ENCODE data around the gene ACO1.
A peak's percentile ranks its signal among the peaks of the same experiment; 100 is the strongest.
"Not testable (repeated sequence)": the region's sequence is repeated elsewhere in the genome, so short reads cannot be mapped to it uniquely, and the experiment has no call there.

The ACO1 gene

DNA sequence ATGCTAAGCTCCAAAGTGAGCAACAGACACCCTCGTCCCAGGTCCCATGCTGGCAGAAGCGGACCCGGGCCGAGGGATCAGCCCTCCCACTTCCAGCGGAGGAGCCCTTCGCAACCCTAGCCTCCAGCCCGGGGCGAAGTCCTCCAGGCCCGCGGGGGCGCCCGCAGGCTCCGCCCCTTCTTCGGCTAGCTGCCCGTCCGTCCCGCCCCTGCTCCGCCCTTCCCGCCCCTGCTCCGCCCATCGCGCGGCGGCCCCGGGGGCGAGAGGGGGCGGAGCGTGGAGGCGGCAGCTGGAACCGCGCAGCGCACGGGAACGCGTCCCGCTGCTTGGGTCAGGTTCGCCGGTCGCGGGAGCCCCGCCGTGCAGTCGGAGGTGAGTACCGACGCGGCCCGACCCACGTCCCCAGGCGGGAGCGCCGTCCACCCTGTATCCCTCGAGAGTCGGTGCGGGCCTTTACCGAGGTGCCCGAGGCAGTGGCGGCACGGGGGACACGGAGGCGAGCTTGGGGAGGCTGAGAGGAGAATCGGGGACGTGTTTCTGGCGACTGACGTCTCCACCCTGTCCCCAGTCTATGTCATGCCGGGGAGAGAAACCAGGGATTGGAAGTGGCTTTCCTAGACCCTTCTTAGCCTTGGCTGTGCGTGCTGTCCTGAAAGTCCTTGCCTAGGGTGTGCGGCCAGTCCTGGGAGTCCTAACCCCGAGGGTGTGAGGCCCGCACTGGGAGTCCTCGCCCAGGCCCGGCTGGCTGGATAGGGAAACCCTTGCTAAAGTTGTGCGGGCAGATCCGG lies at the start of gene ACO1:
Gene ACO1, plus strand, starts transcription at position 280 of the 788 bp plus-strand sequence. CDS start 20,864 bp downstream, outside the sequence.
- DNase-seq: peak; percentile 4

DNA sequence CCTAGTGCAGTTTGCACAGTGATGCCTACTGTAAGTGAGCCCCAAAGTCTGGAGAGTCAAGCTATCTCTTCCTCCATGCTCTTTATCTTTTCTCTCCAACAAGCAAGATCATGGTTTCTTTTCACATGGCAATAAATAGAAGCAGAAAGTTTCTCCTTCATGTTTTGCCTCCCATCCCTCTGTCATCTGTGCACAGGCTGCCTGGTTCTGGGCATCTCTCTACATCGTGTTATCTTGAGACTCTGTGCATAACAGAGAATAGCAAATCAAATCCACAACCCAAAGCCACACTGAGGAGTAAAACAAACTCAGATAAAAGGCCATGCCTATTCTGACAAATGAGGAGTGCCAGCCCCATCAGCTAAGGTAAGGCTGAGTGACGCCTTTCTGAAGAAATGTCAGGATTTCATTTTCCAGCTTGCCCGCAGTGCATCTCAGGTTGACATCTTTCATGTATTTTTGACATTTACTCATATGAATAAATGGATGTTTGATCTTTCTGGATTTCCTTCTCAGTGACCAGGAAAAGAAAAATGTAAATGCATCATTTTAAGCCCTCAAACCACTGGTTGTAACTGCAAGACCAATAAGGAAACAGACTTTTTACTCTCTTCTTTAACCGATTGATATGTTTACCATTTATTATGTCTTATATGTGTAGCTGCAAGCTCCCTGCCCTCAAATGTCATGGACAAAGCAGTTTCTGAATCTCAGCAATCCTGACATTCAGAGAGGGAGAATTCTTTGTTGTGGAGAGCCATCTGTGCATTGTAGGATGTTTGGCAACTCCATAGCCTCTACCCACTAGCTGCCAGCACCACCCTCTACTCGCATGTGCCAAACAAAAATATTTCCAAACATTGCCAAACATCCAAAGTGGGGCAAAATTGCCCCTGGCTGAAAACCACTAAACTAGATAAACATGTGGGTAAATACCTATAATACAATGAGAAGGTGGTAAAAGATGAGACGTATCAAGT lies 49.2 kb upstream of the ACO1 start:
- no peak for DNase-seq

DNA sequence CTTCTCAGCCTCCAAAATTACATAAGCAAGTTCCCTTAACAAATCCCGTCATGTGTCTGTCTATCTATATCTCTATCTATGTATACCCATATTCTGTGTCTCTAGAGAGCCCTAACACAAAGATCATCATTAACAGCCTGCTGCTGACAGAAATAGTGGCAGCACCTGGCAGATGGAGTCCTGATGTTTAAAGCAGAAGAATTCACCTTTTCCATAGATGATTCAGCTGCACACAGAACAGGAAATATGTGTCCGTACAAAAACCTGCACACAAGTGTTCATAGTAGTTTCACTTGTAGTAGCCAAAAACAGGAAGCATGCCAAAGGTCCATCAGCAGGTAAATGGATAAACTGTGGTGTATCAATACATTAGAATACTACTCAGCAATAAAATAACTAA lies 45.0 kb upstream of the ACO1 start:
- no peak for DNase-seq

DNA sequence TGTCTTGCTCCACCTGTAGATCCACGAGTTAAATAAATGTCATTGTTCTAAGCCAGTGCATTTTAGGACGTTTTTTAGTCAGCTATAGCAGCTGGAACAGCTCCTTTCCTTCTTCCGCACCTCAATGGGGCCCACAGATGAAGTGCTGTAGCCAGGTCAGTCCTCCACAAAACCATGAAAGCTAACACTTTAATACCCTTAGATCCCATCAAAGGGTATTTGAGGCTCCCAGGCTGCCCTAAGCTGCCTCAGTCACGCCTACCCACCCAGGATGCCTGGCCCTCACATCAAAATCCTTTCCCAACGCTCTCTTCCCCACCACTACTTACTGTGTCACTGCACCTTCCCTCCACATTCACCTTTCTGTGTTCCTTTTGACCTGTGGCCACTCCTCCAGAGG lies 44.1 kb upstream of the ACO1 start:
- no peak for DNase-seq

DNA sequence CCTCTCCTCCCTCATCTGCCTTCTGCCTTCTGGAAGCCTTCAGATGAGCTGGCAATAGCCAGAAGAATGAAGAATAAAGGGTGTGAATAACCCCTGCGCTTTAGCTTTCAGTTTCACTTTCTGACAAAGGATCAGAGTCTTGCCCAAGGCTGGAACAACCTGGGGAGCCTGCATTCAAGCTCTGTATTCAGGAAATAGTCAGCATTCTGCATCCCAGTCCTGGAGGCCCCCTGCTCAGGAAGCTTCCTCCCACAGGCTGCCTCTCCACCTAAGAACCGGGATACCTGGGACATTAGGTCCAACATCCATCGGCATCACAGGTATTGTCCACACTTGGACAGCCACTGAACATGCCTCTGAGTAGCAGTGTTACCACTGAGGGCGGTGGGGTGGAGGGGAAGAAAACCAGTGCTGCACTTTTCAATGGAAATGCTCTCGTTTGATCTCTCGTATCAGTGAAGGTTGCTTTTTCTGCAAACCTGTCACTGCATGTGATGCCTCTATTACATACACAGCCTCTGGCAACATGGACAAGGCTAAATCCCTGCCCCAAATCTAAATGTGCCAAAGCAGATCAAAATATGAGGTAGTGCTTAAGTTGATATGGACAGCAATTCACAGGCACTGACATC lies 39.8 kb upstream of the ACO1 start:
- DNase-seq: no peak

DNA sequence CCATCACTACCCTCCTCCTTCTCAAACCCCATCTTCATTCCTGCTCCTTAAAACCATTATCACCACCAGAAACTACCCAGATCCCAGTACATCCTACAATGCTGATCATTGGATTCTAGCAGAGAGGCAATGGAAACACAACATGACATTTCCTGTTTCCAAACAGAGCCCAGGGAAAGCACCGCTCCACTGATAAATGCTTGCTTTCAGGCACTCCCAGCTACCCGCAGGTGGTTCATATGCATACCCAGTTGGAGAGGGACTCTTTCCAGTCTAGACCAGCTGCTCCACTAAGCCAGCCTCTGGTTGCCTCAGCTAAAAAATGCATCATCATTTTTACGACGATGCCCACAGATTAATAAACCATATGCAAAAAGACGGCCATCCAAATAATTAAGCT lies 39.2 kb upstream of the ACO1 start:
- DNase-seq: no peak

DNA sequence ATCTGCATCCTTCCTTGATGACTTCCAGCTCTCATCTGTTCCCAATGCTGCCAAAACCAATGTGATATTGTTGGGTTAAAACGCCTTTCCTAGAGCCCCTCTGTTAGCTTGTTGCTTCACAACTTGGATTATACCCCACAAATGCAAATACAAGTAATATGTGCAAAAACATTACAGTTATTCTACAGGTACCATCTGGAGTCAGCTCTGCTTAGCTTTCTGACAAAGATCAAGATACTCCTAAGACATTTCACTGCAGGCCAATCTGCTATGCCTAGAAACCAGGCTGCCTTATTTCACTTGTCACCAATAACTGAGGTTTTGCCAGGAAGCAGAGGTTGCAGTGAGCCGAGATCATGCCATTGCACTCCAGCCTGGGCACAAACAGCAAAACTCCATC lies 36.9 kb upstream of the ACO1 start:
- no peak for DNase-seq

DNA sequence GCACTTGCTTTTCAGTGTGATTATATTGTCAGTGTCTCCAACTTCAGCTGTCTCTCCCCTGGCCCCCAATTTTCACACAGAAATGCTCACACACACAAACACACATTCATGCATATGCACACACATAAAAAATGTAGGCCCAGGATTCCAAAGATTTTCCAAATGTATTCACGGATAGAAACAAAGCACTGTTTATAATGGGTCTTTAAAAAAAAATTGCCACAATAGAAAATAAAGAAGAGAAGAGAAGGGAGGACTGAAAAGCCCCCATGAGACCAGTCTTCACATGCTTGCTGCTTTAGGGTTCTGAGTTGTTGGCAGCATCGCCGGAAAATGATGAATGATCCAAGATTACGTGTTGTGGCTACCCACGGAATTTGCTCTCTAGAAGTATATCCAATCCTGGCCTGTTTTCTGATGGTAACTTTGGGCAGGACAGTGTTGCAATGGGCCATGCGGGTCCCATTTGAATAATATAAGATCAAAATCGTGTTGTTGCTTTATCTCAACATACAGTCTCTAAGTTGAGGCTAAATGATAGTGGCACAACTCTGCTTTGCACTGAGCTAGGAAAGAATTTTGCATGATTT lies 36.2 kb upstream of the ACO1 start:
- no peak for DNase-seq

DNA sequence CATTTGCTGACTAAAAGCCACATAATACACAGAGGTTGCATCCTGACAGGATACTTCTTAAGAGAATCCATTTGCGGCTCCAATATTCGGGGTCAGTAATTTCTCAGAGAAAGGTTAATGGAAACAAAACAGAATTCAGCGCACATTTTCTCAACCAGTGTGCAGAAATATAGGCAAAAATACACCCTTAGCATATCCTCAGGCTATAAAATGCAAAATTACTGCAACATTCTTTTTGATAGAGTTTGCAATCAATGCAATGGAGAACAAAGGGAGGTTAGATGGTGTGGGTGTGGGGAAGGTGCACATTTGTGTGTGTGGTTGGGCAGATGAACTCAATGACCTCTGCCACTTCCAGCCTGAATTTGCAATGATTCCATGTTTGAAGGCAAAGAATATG lies 35.4 kb upstream of the ACO1 start:
- no peak for DNase-seq

DNA sequence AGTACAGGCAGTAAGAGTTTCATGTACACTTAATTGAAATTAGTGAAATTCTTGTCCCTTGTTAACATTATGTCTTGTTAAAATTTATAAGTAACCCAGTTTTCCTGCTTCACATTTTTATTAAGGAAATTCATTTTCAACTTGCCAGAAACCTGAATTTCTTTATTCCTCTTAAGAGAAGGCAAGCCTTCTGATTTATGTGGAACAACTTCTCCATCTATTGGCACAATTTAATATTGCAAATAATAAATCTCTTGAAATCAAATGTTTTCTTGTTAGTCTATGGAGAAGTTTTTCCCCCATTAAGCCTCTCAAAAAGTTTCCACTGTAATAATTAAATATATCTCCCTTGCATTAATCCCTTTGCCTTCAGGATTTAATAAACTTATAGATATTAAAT lies 33.8 kb upstream of the ACO1 start:
- no peak for DNase-seq

DNA sequence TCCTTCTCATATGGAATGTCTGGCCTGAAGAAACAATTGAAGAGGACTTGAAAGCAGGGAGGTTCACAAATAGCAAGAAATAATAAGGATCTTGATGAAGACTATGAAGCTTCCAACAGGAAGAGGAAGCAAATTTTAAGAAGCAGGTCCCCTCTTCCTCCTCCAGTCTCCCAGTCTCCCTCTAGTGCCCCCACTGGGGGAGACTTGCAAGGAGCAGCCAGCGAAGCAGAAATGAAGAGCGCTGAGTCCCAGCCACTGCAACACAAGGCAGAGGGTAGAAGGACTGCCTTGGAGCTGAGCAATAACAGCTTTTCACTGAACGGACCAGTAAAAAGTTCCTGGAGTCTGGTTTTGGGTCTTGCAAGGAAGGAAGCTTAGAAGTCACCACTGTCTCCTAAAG lies 32.6 kb upstream of the ACO1 start:
- no peak for DNase-seq

DNA sequence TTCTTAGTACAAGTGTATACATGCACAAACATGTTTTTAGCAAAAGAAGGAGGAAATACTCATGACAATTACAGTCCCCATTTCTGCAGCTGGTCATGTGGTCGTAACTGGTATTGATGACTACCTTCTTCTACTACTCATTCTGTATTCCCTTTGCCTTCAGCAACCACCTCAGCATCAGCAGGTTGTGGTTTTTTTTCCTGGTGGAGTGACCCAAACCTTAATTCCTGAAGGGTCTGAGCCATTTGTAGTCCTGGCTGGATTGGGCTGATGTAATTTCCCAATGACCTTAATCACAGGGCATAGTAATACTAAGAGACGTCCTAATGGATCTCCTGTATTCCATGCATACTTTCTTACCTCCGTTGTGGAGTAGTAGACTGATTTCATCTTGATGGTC lies 31.0 kb upstream of the ACO1 start:
- not testable (repeated sequence) for DNase-seq

DNA sequence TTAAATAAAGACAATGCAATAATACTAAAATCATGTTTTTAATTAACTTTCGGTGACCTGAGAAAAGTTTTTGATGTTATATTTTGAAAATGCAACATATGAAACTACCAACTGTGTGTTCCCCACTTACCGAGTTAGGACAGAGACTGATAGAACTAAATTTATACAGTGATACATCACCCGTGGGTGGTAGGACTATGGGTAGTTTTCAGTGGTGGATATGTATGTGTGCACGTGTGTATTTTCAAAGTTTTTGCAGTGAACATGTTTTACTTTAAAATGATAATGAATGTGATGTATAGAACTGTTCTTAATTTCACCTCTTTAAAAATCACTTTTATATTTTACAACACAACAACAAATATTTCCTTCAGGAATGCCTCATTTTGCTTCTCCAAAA lies 25.0 kb upstream of the ACO1 start:
- no peak for DNase-seq

DNA sequence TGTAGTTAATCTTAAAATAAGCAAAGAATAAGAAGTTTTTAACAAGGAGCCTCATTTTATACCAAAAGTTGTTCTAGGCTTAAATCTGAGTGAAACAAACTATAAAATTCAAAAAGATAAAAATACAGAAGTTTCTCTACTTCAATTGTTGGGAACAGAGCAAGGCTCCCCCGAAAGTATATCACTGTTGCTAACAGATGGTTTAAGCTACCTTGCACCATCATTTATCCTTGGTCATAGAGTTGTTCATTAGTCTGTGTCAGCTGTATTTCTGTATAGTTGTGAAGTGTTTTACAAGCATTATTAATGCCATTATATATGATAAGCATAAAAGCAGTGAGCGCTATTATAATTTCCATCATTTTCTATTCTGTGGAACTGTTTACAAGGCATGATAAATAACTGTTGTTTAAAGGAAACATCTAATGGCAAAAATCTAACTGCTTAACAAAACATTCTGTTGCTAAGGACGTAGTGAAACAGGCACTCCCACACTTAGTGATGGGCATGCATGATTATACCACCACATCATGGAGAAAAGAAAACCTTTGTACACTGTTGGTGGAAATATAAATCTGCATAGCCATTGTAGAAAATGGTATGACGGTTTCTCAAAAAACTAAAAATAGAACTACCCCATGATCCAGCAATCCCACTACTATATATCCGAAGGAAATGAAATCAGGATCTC lies 23.3 kb upstream of the ACO1 start:
- no peak for DNase-seq

DNA sequence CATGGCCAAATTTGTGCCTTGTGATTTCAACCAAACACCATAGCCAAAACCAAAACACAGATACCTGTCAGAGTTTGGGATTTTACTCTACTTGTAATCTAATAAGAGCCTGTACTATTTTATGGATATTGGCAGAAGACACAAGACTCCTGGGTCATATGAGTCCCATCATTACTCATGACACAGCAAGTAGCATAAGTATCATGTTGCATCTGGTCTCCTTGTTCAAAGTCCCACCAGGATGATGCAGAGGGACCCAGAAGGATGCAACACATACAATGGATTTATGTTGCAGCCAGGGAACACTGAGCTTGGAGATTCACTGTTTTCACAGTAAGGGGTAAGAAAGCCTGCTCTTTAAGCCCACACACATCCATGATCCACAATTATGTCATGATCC lies 13.2 kb upstream of the ACO1 start:
- no peak for DNase-seq

DNA sequence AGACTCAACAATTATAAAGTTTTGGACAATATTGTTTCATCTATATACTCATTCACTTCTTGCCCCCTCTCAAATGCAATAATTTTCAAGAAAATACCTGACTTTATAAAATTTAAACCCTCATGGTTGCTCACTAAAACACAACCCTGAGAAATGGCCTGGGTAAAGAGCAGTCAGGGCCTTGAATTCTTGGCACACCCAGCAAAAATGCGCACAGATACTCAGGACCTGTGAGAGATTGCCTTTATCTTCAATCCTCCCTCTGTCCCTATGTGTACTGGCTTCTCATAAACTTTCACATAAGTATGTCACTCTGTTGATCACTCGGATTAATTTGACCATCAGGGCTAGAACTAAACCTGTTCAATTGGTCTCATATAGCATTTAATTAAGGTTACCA lies 12.8 kb upstream of the ACO1 start:
- DNase-seq: no peak

DNA sequence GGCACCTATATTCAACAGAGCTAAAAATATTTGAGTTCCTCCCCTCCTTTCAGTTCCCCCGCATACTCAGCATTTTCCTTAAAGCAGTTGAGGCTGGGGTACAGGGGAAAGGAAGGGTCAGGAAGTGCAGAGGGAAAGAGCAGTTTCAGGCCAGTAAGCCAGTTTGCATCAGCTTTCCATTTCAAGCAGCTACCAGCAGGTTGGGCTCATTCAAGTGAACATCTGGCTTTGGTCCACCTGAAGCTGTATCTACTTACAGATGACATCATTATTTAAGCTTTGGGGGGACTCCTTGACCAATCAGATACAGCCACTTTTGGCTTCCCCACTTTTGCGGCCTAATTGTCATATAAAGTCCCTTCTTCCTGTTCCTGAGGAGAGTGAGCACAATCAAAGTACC lies 8.2 kb upstream of the ACO1 start:
- no peak for DNase-seq

DNA sequence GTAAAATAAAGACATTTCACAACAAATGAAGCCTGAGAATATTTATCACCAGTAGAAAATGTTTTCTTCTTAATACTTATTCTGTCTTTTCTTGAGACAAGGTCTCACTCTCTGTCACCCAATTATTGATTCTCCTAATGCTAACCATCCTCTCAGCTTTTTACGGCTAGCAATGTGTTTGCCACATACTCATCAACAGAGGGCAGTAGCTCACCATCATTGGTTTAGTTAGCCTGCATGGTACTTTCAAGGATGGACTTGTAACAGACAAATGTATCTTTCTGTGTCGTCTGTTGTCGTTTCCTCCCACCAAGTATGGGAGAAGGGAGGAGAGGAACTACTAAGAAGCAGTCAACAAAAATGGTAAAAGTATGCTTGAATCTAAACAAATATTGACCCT lies 5.9 kb upstream of the ACO1 start:
- DNase-seq: peak; percentile 2

DNA sequence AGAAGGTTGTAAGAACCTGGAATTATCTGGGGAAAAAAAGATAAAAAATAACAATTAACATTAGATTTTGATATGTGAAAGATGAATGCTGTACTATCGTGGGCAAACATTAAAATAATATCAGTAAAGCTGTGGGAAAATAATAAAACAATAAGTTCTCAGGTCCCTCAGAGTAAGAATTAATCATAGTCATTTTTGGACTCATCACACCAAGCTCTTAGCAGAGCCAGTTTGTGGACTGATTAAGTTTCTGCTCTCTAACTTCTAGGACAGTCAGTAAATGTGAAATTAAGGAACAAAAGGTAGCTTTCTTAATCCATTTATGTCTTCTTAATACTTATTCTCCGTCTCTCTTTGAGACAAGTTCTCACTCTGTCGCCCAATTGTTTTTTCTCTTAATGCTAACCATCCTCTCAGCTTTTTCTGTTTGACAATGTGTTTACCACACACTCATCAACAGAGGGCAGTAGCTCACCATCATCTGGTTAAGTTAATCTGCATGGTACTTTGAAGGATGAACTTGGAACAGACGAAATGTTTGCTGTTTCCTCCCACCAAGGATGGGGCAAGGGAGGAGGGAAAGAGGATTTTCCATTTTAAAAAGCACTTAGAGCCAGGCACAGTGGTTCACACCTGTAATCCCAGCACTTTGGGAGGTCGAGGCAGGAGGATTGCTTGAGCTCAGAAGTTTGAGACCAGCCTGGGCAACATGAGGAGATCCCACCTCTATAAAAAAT lies 5.3 kb upstream of the ACO1 start:
- no peak for DNase-seq

DNA sequence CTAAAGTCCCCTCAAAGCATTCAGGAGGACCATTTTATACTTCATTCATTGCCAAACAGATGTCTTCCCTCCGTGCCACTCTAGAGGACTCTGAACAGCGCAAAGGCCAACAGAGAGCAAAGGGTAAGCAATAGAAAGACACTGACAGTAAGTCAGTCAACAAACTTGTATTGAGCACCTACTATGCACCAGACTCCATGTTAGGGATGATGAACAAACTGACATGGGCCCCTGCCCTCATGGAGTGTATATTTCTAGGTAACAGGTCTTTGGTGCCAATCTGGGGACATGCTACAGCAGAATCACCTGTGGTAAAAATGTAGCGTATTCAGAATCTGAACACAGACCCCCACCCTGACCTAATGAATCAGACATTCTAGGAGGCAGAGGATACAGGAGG lies 3.5 kb upstream of the ACO1 start:
- no peak for DNase-seq

DNA sequence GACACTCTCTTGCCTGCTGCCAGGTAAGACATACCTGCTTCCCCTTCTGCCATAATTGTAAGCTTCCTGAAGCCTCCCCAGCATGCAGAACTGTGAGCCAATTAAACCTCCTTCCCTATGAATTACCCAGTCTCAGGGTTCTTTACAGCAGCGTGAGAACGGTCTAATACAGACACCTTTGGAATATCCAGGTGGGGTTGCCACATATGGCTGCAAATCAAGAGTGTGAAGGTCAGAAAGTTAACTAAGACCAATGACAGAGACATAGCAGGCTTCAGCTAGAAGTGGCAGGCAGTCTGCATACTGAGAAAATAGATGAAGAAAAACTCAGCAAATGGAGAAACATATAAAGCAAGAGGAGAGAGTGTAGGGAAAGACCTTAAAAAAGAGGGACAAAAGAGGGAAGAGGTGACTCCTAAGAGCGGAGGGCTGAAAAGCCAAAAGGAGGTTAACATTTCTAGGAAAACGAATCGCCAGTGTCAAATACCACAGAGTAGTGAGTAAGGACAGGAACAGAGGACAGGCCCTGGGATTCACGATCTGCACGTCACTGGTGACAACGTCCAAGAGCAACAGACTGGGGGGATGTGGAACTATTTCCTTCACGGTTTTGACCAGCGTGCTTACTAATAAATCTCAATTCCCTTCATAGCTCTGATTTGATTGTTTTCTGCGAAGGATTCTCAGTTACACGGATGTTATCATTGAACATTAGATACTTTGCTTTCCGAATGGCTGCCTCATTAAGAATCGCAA lies 1.7 kb upstream of the ACO1 start:
- no peak for DNase-seq
